AG08396 (cell line): ENCODE results near the gene MAN1C1.

ENCODE experiments used
- DNase-seq: peaks from one replicate; pipeline ENCODE4 v3.0.0; 2012; ENCODE audit warnings: low spot score, mixed read lengths

The MAN1C1 gene

DNA sequence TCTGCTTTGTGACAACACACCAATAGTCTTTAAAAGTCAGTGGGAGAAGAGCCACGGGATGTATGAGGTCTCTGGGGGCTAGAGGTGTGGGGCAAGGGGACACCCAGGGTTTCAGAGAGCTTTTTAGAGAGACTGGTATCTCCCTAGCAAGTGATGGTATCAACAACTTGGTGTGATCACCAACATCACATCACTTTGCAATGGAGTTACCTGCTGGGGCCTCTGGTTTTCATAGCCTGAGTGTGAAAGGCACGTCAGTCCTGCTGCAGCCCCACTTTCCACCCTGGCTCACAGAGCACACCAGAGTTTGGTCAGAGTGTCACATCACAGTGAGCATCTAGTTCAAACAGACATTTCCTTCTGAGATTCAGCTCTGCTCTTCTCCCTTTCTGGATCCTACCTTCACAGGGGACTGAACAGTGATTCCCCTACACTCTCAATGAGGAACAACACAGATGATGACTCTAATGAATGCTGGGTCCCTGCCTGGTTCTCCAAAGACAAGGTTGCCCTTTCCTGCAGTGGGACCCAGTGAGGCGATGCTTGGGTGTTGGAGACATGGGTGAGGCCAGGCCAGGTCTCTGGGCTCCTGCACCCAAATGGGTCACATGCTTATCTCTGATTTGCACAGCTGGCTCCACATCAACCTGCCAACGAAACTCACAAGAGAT is 2.0 kb upstream of the MAN1C1 start:
- DNase-seq = no peak

DNA sequence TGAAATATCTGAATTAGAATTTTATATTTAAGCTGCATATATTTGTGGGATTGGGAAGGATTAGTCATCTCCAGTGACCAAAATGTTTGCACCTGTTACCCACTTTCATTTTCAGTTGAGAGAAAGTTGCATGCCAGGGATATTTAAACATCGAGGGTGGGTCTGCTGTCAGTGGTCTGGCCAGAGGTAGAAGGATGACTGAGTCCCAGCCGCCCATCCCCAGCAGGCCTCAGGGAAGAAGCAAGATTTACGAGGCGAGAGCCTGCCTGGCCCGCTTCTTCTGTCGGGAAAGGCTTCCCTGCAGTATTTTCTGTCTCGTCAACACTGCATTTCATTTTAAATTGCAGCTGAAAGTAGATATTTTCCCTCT is 1.4 kb upstream of the MAN1C1 start:
- no peak for DNase-seq

- no peak for DNase-seq
Observed at GRCh38 chr1:25615563-25616094, 962 bp upstream of the MAN1C1 start.

- peak; percentile 33 for DNase-seq
Observed at GRCh38 chr1:25616987-25617624, 515 bp downstream of the MAN1C1 start.

DNA sequence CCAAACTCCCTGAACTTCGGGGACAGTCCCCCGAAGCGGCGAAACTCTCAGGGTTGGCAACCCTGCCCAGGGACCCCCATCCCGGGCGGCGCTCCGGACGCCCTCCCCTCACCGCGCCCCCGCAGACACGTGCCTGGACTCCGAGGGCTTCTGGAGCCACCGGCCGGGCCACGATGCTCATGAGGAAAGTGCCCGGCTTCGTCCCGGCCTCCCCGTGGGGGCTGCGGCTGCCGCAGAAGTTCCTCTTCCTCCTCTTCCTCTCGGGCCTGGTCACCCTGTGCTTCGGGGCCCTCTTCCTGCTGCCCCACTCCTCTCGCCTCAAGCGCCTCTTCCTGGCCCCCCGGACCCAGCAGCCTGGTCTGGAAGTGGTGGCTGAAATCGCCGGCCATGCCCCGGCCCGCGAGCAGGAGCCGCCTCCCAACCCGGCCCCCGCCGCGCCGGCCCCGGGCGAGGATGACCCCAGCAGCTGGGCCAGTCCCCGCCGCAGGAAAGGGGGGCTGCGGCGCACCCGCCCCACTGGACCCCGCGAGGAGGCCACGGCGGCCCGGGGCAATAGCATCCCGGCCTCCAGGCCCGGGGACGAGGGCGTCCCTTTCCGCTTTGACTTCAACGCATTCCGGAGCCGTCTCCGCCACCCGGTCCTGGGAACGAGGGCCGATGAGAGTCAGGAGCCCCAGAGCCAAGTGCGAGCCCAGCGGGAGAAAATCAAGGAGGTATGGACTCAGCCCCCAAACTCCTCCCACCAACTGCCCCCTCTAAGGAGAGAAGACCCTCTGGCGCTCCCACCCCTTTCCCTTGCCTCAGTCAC is 1.2 kb downstream of the MAN1C1 start:
- no peak for DNase-seq

DNA sequence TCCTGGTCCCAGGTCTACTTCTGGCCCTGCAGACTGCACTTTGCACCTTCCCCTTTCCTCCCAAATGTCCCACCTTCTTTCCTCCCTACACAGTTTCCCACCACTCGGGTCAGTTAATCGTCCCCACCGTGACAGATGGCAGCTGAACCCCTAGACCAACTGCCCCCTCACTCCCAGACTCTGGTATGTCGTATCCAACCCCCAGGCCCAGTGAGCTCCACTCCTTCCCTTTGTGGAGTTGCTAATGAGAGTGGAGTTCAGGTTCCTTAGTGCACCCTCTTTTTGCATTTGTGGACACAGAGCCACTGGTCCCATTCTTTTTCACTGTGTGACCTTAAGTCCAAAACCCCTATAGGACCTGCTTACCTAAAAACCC is 1.8 kb downstream of the MAN1C1 start:
- no peak for DNase-seq

DNA sequence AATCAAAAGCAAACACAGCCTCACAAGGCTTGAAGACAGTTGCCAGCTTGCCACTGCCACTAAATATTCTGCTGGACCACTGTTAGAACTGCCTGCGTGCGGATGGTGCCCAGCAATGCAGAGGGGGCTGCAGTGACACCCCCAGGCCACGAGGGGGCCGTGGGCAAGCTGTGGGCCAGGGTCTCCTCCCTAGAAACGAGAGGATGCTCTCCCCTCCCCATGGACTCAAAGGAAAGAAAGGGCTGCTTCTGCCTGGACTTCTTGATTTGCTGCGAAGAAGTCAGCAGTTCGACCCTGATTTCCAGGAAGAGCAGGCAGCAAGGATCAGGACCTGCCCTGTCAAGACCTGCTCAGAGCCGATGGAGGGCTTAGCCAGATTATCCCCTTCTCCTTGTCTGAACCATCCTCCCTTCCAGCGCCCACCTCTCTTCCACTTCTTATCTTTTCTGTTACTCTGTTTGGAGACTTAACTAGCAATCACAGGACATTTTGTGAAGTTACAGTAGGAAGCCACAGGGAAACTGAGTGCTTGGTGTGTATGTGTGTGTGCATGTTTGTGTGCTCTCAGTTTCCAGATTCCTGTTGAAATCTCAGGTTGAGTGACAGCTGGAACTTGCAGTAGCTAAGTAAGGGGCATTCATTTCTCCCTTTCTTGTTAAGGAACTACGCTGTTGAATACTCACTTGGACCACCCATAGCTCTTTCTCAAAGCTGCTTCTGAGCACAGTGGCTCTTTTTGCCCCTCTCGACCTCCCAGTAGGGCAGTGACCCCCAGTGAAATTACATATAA is 2.7 kb downstream of the MAN1C1 start:
- DNase-seq = peak; percentile 33

DNA sequence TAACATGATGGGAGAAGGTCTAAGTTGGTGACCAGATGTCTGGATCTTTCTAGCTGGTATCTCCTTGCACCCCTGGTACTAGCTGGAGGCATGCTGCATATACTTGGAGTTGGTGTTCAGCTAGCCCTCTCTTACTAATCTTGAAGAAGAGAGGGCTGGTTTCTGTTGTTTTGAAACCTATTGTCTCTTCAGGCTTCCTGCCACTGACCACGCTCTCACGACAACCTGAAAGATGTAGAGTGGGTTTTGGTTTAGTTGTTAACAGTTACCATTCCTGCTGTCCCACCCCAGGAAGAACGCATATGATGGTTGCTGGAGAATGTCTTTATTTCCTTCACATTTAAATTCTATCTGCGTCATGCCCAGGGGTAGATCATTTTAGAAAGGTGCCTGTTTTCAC is 3.6 kb downstream of the MAN1C1 start:
- no peak for DNase-seq

- no peak for DNase-seq
Observed at GRCh38 chr1:25620701-25621350, 4.2 kb downstream of the MAN1C1 start.

DNA sequence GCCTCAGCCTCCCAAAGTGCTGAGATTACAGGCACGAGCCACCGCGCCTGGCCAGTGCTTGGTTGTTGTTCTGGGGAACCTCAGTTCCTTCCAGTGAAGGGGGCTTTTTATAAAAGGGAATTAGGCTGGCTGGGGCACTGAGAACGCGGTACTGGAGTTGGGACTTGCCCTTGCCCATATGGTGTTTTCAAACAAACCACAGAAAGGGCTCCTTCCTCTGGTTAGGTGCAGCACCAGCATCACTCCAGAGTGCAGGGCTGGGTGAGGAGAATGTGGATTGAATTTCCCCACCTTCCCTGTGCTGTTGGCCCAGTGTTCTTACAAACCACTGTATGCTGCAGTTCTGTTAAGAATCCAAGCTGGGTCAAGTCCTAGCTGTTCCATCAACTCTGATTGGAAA is 5.3 kb downstream of the MAN1C1 start:
- DNase-seq = no peak

DNA sequence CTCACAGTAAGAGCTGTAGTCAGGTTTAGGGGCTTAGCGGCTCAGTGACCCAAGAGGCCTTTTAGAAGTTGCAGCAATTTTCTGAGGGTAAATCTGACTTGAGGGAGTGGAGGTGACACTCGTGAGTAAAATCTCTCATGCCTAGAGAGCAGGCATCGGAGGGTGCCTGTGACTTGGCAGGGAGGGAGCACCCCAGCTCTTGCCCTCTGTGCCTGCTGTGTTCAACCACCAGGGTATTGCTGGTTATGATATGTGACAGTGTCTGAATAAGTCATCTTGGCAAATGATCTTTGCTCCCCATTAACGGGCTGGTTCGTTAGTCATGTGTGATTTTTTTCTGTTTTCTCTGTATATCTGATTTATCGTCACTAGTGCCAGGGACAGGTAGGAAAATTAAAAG is 5.9 kb downstream of the MAN1C1 start:
- no peak for DNase-seq

GRCh38 chr1:25623007-25623406 is 6.4 kb downstream of the MAN1C1 start:
- no peak for DNase-seq

DNA sequence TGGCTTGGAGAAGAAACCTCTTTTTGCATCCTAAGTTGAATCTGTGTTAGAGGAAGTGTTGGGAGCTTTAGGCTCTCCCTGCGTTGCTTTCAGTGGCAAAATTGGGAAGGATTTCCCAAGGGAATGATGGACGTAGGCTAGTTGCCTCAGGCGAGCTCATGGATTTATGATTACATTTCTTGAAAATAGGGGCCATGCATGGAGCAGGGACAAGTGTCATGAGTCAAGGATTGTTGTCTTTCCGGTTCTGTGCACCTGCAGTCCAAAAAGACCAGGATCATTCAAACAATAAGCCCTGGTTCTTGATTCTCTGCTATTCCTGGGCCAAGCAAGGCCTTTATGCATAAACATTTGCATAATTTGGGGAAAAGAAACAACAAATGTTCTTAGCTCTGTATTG is 7.1 kb downstream of the MAN1C1 start:
- no peak for DNase-seq

- no peak for DNase-seq
Observed at GRCh38 chr1:25624156-25624555, 7.6 kb downstream of the MAN1C1 start.

GRCh38 chr1:25624604-25625003 is 8.0 kb downstream of the MAN1C1 start:
- no peak for DNase-seq

GRCh38 chr1:25626018-25626417 is 9.4 kb downstream of the MAN1C1 start:
- no peak for DNase-seq

GRCh38 chr1:25628741-25629421 is 12.3 kb downstream of the MAN1C1 start:
- no peak for DNase-seq

DNA sequence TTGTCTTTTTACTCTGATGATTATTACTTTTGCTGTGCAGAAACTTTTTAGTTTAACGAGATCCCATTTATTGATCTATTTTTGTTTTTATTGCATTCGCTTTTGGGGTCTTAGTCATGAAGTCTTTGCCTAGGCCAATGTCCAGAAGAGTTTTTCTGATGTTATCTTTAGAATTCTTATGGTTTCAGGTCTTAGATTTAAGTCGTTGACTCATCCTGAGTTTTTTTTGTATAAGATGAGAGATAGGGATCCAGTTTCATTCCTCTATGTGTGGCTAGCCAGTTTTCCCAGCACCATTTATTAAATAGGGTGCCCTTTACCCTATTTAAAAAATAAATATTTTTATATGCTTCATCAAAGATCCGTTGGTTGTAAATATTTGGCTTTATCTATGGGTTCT is 13.2 kb downstream of the MAN1C1 start:
- DNase-seq = no peak

DNA sequence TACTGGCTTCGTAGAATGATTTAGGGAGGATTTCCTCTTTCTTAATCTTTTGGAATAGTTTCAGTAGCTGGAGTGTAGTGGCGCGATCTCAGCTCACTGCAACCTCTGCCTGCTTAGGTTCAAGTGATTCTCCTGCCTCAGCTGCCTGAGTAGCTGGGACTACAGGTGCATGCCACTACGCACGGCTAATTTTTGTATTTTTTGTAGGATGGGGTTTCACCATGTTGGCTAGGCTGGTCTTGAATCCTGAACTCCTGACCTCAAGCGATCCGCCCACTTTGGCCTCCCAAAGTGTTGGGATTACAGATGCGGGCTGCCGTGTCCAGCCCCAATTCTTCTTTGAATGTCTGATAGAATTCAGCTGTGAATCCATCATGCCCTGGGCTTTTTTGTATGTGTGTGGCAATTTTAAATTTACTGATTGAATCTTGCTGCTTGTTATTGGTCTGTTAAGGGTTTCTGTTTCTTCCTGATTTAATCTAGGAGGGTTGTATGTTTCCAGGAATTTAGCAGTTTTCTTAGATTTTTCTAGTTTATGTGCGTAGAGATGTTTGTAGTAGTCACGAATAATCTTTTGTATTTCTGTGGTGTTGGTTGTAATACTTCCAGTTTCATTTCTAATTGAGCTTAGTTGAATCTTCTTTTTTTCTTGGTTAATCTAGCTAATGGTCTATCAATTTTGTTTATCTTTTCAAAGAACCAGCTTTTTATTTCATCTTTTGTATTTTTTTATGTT is 15.3 kb downstream of the MAN1C1 start:
- no peak for DNase-seq

DNA sequence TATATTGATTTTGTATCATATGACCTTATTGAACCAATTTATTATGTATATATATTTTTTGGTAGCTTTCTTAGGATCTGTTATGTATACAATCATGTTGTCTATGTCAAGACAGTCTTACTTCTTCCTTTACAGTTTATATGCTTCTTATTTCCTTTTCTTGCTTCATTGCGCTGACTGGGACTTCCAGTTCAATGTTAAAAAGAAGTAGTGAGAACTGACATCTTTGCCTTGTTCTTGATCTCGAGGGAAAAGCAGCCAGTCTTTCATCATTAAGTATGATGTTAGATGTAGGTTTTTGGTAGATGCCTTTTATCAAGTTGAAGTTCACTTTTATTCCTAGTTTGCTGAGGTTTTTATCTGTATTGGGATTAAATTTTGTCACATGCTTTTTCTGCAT is 17.5 kb downstream of the MAN1C1 start:
- no peak for DNase-seq
